Activated CD4-positive, alpha-beta T cell treated with anti-CD3 and anti-CD28 coated beads for 4 hours (primary cell): ENCODE measurements around the gene GOPC.

Experiments
- DNase-seq, 2 donors: peaks; one replicate each; pipeline ENCODE4 v3.0.0-alpha.2; 2020

The GOPC gene

DNA sequence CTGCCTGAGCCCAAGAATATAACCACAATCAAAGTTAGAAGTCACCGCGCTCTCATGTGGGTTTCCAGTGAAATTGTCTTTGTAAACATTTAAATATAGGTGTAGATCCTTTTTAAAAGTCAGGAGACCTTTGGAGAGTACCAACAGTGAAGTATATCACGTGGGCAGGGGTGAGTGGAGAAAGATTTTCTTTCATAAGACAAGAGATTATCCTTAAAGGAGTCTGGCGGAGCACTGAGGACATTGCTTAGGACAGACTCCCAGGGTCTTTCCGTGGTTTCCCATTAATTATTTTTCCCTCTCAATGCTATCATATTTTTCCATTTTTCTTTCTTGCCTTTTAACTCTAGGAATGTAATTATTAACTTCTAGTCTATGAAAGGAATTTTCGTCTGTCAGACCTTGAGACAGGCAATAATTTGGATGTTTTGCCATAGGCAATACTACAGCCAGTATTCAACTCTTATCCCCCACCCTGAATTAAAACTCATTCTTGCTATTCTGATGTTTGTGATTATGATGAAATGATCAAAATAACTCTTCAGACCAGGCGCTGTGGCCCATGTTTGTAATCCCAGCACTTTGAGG is 88.4 kb downstream of the GOPC start:
- DNase-seq, result no peak

GRCh38 chr6:117512987-117513573 is 89.2 kb downstream of the GOPC start:
- no peak for DNase-seq

- no peak for DNase-seq
Measured at GRCh38 chr6:117512056-117512828, 90.1 kb downstream of the GOPC start.
